ENCODE results near the gene FGF1. TPM values are rescaled to one million over a fixed set of nuclear protein-coding genes. Genes with fewer than 3 reads are reported as not detected.

The FGF1 gene
- total and polyA plus RNA-seq, 11 donors, result 8.7 to 74.7 (median 49.0) TPM

DNA sequence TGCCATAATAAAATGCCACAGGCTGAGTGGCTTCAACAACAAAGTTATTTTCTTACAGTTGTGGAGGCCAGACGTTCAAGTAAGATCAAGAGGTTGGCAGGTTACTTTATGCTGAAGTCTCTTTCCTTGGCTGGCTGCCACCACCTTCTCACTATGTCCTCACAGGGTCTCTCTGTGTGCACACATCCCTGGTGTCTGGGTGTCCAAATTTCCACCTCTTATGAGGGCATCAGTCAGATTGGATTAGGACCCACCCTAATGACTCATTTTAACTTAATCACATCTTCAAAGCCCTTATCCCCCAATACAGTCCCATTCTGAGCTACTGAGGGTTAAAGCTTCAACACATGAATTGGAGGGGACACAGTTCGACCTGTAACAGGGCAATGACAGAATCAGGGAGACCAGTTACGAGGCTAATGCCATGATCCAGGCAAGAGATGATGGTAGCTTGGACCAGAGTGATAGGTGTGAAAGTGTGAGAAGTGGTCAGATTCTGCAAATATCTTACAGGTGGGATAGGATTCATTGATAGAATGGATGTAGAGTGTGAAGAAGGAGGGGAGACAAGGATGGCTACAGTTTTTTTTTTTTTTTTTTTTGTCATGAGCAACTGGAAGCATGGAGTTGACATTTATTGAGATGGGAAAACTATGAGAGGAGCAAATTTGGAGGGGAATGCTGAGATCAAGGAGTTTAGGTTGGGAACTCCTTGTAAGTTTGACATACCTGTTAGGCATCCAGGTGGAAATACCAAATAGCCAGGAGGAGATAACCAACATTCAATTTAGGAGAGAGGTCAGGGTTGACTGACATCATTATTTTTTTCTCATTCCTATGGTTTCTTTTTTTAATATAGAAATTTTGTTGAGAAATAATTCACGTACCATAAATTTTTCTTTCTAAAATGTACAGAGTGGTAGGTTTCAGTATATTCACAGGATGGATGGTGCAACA, 39.6 kb upstream of the FGF1 start:
- H3K9me3 ChIP-seq, result no peaks in the 10 kb centered on the region
- 78 to 83% (median 79%) methylated on average over 4 of the region's 4 CpGs for WGBS, 4 donors
- intact Hi-C loops (cut with DNase I), result loop anchor here in 2 of 10 donors (2.0 to 5.0 kb wide), 2 partner anchors 42 to 151 kb away; no protein-coding TSS in a partner anchor
- TF ChIP-seq, protein P1, sequence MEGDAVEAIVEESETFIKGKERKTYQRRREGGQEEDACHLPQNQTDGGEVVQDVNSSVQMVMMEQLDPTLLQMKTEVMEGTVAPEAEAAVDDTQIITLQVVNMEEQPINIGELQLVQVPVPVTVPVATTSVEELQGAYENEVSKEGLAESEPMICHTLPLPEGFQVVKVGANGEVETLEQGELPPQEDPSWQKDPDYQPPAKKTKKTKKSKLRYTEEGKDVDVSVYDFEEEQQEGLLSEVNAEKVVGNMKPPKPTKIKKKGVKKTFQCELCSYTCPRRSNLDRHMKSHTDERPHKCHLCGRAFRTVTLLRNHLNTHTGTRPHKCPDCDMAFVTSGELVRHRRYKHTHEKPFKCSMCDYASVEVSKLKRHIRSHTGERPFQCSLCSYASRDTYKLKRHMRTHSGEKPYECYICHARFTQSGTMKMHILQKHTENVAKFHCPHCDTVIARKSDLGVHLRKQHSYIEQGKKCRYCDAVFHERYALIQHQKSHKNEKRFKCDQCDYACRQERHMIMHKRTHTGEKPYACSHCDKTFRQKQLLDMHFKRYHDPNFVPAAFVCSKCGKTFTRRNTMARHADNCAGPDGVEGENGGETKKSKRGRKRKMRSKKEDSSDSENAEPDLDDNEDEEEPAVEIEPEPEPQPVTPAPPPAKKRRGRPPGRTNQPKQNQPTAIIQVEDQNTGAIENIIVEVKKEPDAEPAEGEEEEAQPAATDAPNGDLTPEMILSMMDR (IDR thresholded peaks at IDR 0.05), result no peak
- no peak for TF ChIP-seq POLR2A (IDR thresholded peaks at IDR 0.05)
- DNase-seq (no peak), ATAC-seq (no peak)
- no peak overlapping the region for H3K4me3 ChIP-seq
- H3K36me3 ChIP-seq, result no peaks in the 10 kb centered on the region
- H3K27ac ChIP-seq, result peak overlapping the region in 1 of 12 donors; percentile 47
- H3K4me1 ChIP-seq, result peaks cover 0 to 32% (median 6%) of the 10 kb centered on the region in 12 donors
- no peaks in the 10 kb centered on the region for H3K27me3 ChIP-seq

DNA sequence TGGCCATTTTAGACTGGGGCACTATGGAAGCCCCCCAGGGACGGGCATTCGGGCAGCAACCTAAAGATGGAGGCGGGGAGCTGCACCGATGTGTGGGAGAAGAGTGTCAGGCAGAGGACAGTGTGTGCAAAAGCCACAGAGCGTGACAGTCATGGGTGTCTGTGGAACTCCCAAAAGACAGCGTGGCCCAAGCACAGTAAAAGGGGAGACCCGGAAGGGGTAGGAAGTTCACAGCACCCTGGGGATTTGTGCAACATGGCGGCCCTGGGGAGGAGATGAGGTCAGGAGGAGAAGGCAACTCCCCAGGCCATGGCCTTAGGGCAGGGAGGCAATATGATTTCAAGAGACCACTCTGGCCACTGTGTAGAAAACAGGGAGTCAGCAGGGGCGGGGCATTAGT, 38.9 kb upstream of the FGF1 start:
- Histone ChIP-seq H3K27me3 (no peaks in the 10 kb centered on the region), H3K27ac (no peak overlapping the region), H3K4me3 (no peak overlapping the region), H3K9me3 (no peaks in the 10 kb centered on the region), H3K4me1 (peaks cover 0 to 32% (median 6%) of the 10 kb centered on the region in 12 donors), H3K36me3 (no peaks in the 10 kb centered on the region)
- 90 to 95% (median 95%) methylated on average over 9 of the region's 9 CpGs for WGBS, 4 donors
- intact Hi-C loops (cut with DNase I), result loop anchor here in 3 of 10 donors (2.0 to 5.0 kb wide), 4 partner anchors 42 to 152 kb away; partner anchors contain the start of gene ARHGAP26 (in 1 of the 3)
- ATAC-seq (no peak), DNase-seq (no peak)
- TF ChIP-seq, protein P1 (IDR thresholded peaks at IDR 0.05), result no peak
- no peak for TF ChIP-seq POLR2A (IDR thresholded peaks at IDR 0.05)

DNA sequence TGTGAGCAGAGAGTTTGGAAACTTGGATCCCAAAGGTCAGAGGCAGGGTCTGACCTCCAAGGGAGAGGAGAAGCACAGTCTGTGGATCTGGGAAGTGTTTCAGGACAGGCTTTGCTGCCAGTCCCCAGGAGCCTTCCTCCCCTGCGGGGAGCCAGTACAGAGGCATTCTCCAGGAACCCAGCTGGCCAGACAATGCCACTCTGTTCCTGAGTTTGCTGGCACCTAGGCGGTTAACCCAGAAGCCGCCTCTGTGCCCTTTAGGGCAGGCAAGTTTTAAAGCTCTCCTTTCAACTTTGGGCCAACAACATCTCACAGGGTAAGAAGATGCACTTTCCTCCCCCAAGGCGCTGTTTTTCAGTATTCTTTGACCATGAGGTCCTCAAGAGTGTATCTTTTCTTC, 37.0 kb upstream of the FGF1 start:
- no peaks in the 10 kb centered on the region for H3K27me3 ChIP-seq
- intact Hi-C loops (cut with DNase I), result loop anchor here in 2 of 10 donors (5.0 kb wide), 2 partner anchors 49 to 149 kb away; partner anchors contain the start of gene ARHGAP26 (in 1 of the 2)
- H3K4me1 ChIP-seq, result peaks cover 0 to 29% (median 6%) of the 10 kb centered on the region in 12 donors

More for the DNA sequence above, 37.0 kb upstream of the FGF1 start:
- TF ChIP-seq, protein P1 (IDR thresholded peaks at IDR 0.05), result no peak
- Histone ChIP-seq H3K36me3 (no peaks in the 10 kb centered on the region), H3K27ac (no peak overlapping the region), H3K4me3 (no peak overlapping the region), H3K9me3 (no peaks in the 10 kb centered on the region)
- no peak for ATAC-seq
- 82 to 95% (median 92%) methylated on average over 4 of the region's 4 CpGs for WGBS, 4 donors
- DNase-seq, result no peak

Measured in heart left ventricle (tissue), 16 donors.